ENCODE measurements around the gene ZHX3. TPM values are rescaled to one million over a fixed set of nuclear protein-coding genes. Genes with fewer than 3 reads are reported as not detected.

The ZHX3 gene
- total and polyA plus RNA-seq, 9 of the 15 experiments (the other 6 are each of a cell fraction or from before 2014, with no cell fraction given), result 0.80 to 14.6 (median 4.9) TPM

- no TSS peak for BruUV-seq (replicated peaks)
- in situ Hi-C loops (cut with MboI), result no loop called here
These were observed 38.2 kb upstream of the ZHX3 start for GRCh38 chr20:41355598-41356203.

GRCh38 chr20:41355192-41355591 is 37.7 kb upstream of the ZHX3 start:
- 89% methylated on average over 1 of the region's 3 CpGs for WGBS (ENCODE audit: insufficient coverage, low coverage, missing lambda C conversion rate)
- Histone ChIP-seq H3K27me3 (ENCODE audit: control insufficient read depth in 2 of 2, insufficient read depth in 2 of 2, low read length in 2 of 2) (no peaks in the 10 kb centered on the region), H3K4me3 (no peak overlapping the region), H3K79me2 (ENCODE audit: control insufficient read depth, insufficient read depth, low read length) (no peaks in the 10 kb centered on the region), H3K36me3 (ENCODE audit: control insufficient read depth, insufficient read depth, low read length) (no peaks in the 10 kb centered on the region; the same call in 2 of the 3 replicates), H3K9me3 (replicated peaks; ENCODE audit: control insufficient read depth, insufficient read depth, low read depth, low read length) (no peaks in the 10 kb centered on the region), H3K27ac (ENCODE audit: extremely low read depth, low read depth, low read length) (no peak overlapping the region), H4K20me1 (replicated peaks; ENCODE audit: control insufficient read depth, insufficient read depth, low read length) (no peaks in the 10 kb centered on the region; the same call in 1 of the 2 replicates), H3K9ac (ENCODE audit: insufficient read depth in 1 of 2, low read depth in 2 of 2, low read length in 2 of 2) (no peak overlapping the region), H2AFZ (ENCODE audit: low read depth, low read length) (no peak overlapping the region), H3K9me1 (ENCODE audit: control insufficient read depth, insufficient read depth, low read length) (no peaks in the 10 kb centered on the region), H3K4me1 (replicated peaks in 1 of 2; ENCODE audit: control insufficient read depth in 2 of 2, insufficient read depth in 2 of 2, low read length in 2 of 2) (peaks cover 0 to 2% of the 10 kb centered on the region in 2 experiments; a peak in 1 of 5 replicates), H3K4me2 (ENCODE audit: insufficient read depth, low read length) (no peak overlapping the region)
- DNase-seq (ENCODE audit: extremely low read depth in 1 of 4, low spot score in 3 of 4) (no peak), ATAC-seq (no peak), FAIRE-seq (no peak)
- ChIA-PET CTCF (ENCODE audit: low intra/inter-chr PET ratio) (no interaction called here), POLR2A (interaction anchor here (1.1 kb wide), 1 partner anchor 25 kb away, joined by 3 read pairs; no protein-coding TSS in a partner anchor)
- intact Hi-C loops (cut with micrococcal nuclease) (no loop called here), in situ Hi-C loops (cut with MboI) (no loop called here)
- BruUV-seq (replicated peaks), result no TSS peak
- TF ChIP-seq ADNP (tag; IDR thresholded peaks at IDR 0.05), result peak; percentile 56
- 0 out of 2 replicates have a peak, but pooled peaks have one; percentile 52 for TF ChIP-seq CBX1 (IDR thresholded peaks at IDR 0.05; ENCODE audit: low read depth)
- TF ChIP-seq ZNF583 (CRISPR knock-in tag; IDR thresholded peaks at IDR 0.05), result no peak
- no peak for TF ChIP-seq ZNF77 (CRISPR knock-in tag; IDR thresholded peaks at IDR 0.05)
- peak; percentile 78 for TF ChIP-seq BCOR (IDR thresholded peaks at IDR 0.05)
- no peak for TF ChIP-seq TARDBP (IDR thresholded peaks at IDR 0.05)
- TF ChIP-seq MAFG (tag; conservative IDR thresholded peaks at IDR 0.05), result no peak
- TF ChIP-seq KDM1A (IDR thresholded peaks at IDR 0.05), result 0 out of 4 replicates have a peak, but pooled peaks of 1 of the 2 experiments have one; percentile 20
- TF ChIP-seq ZC3H8 (IDR thresholded peaks at IDR 0.05), result no peak
- no peak for TF ChIP-seq ZNF830 (CRISPR knock-in tag; IDR thresholded peaks at IDR 0.05)

More at GRCh38 chr20:41355598-41356203, 38.2 kb upstream of the ZHX3 start:
- Histone ChIP-seq H3K4me3 (no peak overlapping the region), H3K27ac (ENCODE audit: extremely low read depth, low read depth, low read length) (no peak overlapping the region), H3K9ac (ENCODE audit: insufficient read depth in 1 of 2, low read depth in 2 of 2, low read length in 2 of 2) (no peak overlapping the region), H3K36me3 (ENCODE audit: control insufficient read depth, insufficient read depth, low read length) (no peaks in the 10 kb centered on the region; the same call in 2 of the 3 replicates), H3K9me3 (replicated peaks; ENCODE audit: control insufficient read depth, insufficient read depth, low read depth, low read length) (no peaks in the 10 kb centered on the region), H3K4me2 (ENCODE audit: insufficient read depth, low read length) (no peak overlapping the region), H3K9me1 (ENCODE audit: control insufficient read depth, insufficient read depth, low read length) (no peaks in the 10 kb centered on the region), H3K4me1 (replicated peaks in 1 of 2; ENCODE audit: control insufficient read depth in 2 of 2, insufficient read depth in 2 of 2, low read length in 2 of 2) (peaks cover 0 to 2% of the 10 kb centered on the region in 2 experiments; a peak in 1 of 5 replicates), H3K79me2 (ENCODE audit: control insufficient read depth, insufficient read depth, low read length) (no peaks in the 10 kb centered on the region), H4K20me1 (replicated peaks; ENCODE audit: control insufficient read depth, insufficient read depth, low read length) (peaks cover 1% of the 10 kb centered on the region; the same call in 1 of the 2 replicates), H2AFZ (ENCODE audit: low read depth, low read length) (no peak overlapping the region), H3K27me3 (ENCODE audit: control insufficient read depth in 2 of 2, insufficient read depth in 2 of 2, low read length in 2 of 2) (no peaks in the 10 kb centered on the region)
- POLR2A ChIA-PET, result interaction anchor here (1.1 kb wide), 1 partner anchor 24 kb away, joined by 3 read pairs; no protein-coding TSS in a partner anchor
- FAIRE-seq (no peak), ATAC-seq (no peak), DNase-seq (ENCODE audit: extremely low read depth in 1 of 4, low spot score in 3 of 4) (no peak)
- TF ChIP-seq ZNF586 (CRISPR knock-in tag; conservative IDR thresholded peaks at IDR 0.05), result no peak
- CTCF ChIA-PET (ENCODE audit: low intra/inter-chr PET ratio), result no interaction called here
- intact Hi-C loops (cut with micrococcal nuclease), result no loop called here
- WGBS (ENCODE audit: insufficient coverage, low coverage, missing lambda C conversion rate), result 60% methylated on average over 7 of the region's 7 CpGs
